GM12873 (cell line): ENCODE measurements around the gene TMEM109.
A peak's percentile ranks its signal among the peaks of the same experiment; 100 is the strongest.

Source experiments
- CTCF ChIP-seq: IDR thresholded peaks from 2 replicates; pipeline ENCODE4 v1.5.1; 2012; ENCODE audit warnings: low read depth, mild to moderate bottlenecking, moderate library complexity, low read length, control low read depth; ENCODE audit not compliant: insufficient read depth; ENCODE audit errors: missing control alignments

Gene TMEM109

GRCh38 chr11:60880643-60881282 is 33.2 kb upstream of the TMEM109 start:
- no peak for TF ChIP-seq CTCF

- peak; percentile 65 for TF ChIP-seq CTCF
These were observed 26.4 kb upstream of the TMEM109 start for GRCh38 chr11:60887556-60887955.

GRCh38 chr11:60889869-60890311 is 24.1 kb upstream of the TMEM109 start:
- no peak for TF ChIP-seq CTCF

- no peak for TF ChIP-seq CTCF
These were observed 23.3 kb upstream of the TMEM109 start for GRCh38 chr11:60890696-60891095.

GRCh38 chr11:60891103-60891741 is 22.7 kb upstream of the TMEM109 start:
- no peak for TF ChIP-seq CTCF

- no peak for TF ChIP-seq CTCF
These were observed 18.3 kb upstream of the TMEM109 start for GRCh38 chr11:60895687-60896086.

GRCh38 chr11:60897496-60897895 is 16.5 kb upstream of the TMEM109 start:
- TF ChIP-seq CTCF: no peak
